Activated CD4-positive, alpha-beta T cell treated with anti-CD3 and anti-CD28 coated beads, Interleukin-2, amount 50 U/mL, for 24 hours (primary cell): Measurements from ENCODE around the gene HS3ST6.
"Not testable (repeated sequence)": the region's sequence is repeated elsewhere in the genome, so short reads cannot be mapped to it uniquely, and the experiment has no call there.

Source experiments
- DNase-seq, 2 donors: peaks; one replicate each; pipeline ENCODE4 v3.0.0-alpha.2; 2020; ENCODE audit warnings: low read depth in 1 of 2, low spot score in 1 of 2

Gene HS3ST6

DNA sequence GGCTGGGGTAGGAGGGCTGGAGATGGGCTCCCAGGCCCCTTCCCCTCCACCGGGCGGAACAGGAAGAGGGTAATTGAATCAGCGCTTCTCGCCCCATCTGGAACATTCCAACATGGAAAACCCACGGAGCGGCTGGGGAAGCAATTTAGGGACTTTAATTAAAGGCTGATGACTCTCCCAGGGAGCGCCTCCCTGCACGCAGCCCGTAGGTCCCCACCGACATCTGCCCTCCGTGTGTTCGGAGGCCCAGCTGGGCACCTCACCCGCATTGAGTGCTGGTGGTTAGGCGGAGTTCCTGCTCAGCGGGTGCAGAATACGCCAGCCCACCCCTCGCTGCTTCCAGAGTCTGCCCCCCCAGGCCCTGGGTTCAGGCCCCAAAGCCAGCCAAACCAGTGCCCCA, 10.0 kb downstream of the HS3ST6 start:
- no peak for DNase-seq

GRCh38 chr16:1907226-1907860, 10.9 kb downstream of the HS3ST6 start:
- DNase-seq, result no peak

DNA sequence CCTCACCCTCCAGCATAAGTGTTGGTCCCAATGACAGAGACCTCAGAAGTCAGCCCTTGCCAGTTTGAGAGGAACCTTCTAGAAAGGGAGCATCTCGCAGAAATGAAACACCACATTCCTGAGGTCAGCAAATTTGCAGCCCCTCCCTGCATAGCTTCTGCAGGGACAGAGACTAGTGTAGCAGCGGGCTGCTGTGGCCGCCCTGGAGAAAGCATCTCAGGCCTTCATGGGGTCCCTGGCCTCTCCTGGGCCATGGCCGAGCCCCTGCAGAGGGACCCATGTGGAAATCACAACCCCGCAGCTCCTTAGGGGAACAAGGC, 11.4 kb downstream of the HS3ST6 start:
- no peak for DNase-seq

DNA sequence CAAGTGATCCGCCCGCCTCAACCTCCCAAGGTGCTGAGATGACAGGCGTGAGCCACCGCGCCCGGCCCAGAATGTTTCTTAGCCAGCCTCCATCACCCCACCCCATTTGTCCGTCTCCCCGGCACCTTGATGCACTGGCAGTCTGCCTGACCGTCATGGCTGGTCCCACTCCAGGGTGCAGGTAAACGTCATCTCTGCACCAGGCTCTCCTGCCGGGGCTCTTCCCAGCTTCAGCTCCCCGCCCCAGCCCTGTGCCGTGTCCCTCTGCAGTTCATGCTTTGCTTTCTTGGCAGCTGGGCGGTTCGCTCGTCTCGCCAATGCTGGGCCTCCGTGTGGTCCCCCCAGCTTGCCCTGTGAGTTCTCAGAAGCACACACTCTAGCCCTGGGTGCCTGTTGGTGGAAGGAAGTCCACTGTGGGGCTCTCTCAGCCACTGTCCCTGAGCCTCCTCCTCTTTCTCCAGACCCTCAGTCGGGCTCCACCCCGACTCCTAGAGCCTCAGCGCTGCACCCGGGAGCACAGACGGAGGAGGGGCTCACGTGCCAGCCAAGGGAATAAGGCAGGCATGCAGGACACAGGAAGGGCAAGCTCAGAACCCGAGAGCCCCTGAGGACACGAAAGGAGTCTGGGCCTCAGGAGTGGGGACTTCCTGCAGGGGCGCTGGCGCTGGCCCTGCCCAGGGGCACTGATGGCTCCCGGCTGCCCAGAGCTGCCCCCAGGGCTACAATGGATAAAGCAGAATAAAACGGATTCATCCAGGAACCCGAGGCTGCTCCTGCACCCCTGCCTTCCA, 12.0 kb downstream of the HS3ST6 start:
- no peak for DNase-seq

- DNase-seq, result no peak
Observed at GRCh38 chr16:1903845-1904840, 14.1 kb downstream of the HS3ST6 start.

- DNase-seq, result no peak
Observed at GRCh38 chr16:1903220-1903574, 15.0 kb downstream of the HS3ST6 start.

GRCh38 chr16:1902547-1903219, 15.5 kb downstream of the HS3ST6 start:
- DNase-seq, result no peak

- no peak for DNase-seq
Observed at GRCh38 chr16:1900452-1900774, 17.8 kb downstream of the HS3ST6 start.

DNA sequence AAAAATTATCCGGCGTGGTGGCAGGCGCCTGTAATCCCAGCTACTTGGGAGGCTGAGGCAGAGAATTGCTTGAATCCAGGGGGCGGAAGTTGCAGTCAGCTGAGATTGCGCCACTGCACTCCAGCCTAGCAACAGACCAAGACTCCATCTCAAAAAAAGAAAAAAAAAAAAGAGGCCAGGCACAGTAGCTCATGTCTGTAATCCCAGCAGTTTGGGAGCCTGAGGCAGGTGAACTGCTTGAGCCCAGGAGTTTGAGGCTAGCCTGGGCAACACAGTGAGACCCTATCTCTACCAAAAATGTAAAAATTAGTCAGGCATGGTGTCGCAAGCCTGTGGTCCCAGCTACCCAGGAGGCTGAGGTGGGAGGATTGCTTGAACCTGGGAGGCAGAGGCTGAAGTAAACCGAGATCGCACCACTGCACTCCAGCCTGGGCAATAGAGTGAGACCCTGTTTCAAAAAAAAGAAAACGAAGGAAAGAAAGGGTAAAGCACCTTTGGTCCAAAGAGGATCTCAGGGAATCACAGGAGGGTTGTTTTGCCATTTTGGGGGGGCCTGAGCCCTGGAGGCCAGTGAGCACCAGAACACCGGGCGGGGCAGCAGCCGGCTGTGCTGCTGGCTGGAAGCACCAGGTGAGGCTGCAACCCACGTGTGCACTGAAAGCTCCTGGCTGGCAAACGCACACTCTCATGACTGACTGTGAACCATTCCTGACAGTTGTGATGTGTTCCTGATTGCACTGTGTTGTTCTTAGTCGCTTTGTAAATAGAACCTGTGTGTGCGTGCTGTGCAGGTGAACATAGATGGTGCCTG, 18.4 kb downstream of the HS3ST6 start:
- DNase-seq, result no peak

DNA sequence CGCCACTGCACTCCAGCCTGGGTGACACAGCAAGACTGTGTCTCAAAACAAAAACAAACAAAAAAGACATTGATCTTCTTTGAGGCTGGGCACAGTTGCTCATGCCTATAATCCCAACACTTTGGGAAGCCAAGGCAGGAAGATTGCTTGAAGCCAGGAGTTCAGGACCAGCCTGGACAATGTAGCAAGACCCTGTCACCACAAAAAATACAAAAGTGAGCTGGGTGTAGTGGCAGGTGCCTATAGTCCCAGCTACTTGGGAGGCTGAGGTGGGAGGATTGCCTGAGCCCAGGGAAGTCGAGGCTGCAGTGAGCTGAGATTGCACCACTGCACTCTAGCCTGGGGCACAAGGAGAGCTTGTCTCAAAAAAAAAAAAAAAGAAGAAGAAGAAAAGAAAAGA, 20.5 kb downstream of the HS3ST6 start:
- not testable (repeated sequence) for DNase-seq

- no peak for DNase-seq
Observed at GRCh38 chr16:1895949-1896675, 22.1 kb downstream of the HS3ST6 start.

DNA sequence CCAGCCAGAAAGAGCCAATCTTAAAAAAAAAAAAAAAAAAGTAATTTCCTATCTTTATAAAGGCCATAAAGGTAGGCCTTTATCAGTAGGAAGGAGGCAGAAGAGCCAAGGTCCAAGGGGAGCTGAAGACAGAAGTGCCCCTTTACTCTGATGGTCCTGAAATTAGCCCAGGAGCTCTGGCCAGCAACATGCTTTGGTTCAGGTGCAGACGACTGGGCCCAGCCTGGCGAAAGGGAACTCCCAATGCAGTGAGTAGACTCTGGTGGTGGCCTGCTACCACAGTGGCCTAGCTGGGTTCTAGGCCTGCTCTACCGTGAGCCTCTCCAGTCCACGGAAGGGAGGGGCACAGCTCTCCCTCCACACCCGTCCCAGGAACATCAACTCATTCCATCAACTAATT, 23.1 kb downstream of the HS3ST6 start:
- no peak for DNase-seq

GRCh38 chr16:1890708-1891050, 27.5 kb downstream of the HS3ST6 start:
- no peak for DNase-seq

DNA sequence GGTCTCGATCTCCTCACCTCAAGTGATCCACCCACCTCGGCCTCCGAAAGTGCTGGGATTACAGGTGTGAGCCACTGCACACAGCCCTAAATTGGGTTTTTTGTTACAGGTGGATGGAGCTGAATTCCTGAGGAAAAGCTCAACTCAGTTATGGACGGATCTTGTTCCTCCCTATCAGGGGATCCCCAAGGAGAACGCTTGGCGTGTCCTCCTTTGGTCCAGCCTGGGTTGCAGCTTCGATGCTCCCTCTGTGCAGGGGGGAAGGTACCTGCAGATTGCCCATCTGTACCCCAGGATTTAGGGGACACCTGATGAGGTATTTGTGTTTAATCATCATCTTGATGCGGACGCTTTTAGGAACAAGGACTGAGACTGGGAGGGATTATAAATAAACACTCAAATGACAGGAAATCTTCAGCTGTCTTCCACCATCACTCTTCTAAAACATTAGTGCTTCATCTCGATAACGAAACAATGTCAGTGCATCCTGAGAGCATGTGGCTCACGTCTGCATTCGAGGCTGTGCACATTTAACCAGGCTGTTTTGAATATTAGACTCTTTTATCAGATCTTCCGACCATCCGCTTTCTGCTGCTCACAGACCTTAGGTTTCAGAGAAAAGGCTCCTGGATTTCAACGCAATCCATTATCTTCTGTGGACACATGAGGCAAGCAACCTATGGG, 28.0 kb downstream of the HS3ST6 start:
- DNase-seq, result no peak

DNA sequence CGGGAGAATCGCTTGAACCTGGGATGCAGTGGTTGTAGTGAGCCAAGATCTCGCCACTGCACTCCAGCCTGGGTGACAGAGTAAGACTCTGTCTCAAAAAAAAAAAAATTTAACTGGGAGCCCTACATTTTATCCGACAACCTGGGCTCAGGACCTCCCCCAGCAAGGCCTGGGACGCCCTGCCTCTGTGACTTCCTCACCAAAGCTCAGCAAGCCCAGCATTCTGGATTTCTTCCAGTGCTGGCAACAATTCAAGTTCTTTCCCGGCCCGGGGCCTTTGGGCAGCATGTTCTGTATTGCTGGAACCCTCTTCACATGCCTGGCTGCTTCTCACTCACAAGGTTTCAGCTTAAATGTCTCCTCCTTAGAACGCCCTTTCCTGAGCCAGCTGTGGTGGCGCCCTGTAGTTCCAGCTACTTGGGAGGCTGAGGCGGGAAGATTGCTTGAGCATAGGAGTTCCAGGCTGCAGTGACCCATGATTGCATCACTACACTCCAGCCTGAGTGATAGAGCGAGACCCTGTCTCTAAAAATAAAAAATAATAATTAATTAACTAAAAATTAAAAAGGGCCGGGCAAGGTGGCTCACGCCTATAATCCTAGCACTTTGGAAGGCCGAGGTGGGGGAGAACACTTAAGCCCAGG, 30.4 kb downstream of the HS3ST6 start:
- DNase-seq, result no peak

GRCh38 chr16:1884889-1885288, 33.3 kb downstream of the HS3ST6 start:
- no peak for DNase-seq

DNA sequence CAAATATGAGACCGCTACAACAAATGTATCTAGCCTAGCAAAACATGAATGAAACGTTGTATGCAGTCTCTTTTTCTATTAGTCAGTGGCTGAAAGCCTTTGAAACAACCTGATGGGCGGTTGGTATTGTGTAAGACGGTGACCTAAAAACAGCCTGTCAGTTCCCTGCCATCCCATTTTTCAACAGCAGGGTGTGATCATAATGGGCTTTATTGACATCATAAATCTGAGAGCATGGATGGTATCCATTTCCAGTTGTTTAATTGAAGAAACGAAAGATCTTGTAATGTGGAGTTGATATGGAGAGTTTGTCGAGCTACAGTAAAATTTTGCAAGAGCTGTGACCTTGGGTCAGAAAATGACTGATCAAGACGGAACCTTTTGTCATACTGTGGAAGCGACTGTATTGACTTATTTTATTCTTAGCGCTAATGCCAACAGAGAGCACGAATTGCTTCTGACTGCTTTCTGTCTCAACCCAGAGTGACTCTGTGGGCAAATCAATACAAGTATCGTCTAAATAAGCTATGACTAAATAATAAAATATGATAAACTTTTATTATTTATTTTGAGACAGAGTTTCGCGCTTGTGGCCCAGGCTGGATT, 34.0 kb downstream of the HS3ST6 start:
- no peak for DNase-seq

DNA sequence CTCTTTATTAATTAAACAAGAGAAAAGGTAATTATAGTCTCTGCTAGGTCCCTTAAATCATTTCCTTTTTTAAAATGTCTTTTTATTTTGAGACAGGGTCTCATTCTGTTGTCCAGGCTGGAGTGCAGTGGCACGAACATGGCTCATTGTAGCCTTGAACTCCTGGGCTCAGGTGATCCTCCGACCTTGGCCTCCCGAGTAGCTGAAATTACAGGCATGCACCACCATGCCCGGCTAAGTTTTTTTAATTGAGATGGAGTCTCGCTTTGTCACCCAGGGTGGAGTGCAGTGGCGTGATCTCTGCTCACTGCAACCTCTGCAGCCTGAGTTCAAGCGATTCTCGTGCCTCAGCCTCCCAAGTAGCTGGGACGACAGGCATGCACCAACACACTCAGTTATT, 37.0 kb downstream of the HS3ST6 start:
- DNase-seq, result not testable (repeated sequence)

DNA sequence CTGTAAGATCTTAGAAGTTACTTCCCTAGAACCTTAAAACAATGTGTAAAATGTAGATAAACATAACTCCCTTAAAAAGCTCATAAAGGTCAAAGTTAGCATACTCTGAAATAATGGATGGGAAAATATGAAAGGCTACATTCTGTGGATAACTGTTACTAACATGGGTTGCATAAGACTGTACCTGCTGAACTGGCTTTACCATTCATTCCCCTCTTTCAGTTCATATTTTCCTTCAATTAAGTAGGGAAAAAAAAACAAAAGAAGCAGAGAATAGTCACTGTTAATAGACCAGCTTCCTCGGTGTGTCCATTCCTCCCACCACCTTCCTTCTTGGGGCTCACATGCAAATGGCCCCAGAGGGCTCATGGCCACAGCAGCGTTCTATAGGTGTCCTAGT, 38.7 kb downstream of the HS3ST6 start:
- no peak for DNase-seq
